Urothelium cell line (cell line): Measurements from ENCODE around the gene RNF19B.

Experiments used
- DNase-seq: peaks from one replicate; pipeline ENCODE4 v3.0.0; 2011; ENCODE audit warnings: low spot score, mixed read lengths
- FAIRE-seq: peaks from 2 replicates; lab custom pipeline; 2011; peaks lifted over from hg19 to GRCh38; lab: Jason Lieb, UNC

Gene RNF19B

GRCh38 chr1:32891630-32892029 lies 73.0 kb downstream of the RNF19B start:
- DNase-seq: no peak
- no peak for FAIRE-seq

- FAIRE-seq (no peak), DNase-seq (no peak)
Measured at GRCh38 chr1:32891241-32891570, 73.4 kb downstream of the RNF19B start.

GRCh38 chr1:32890516-32891240 lies 73.9 kb downstream of the RNF19B start:
- DNase-seq (no peak), FAIRE-seq (no peak)

DNA sequence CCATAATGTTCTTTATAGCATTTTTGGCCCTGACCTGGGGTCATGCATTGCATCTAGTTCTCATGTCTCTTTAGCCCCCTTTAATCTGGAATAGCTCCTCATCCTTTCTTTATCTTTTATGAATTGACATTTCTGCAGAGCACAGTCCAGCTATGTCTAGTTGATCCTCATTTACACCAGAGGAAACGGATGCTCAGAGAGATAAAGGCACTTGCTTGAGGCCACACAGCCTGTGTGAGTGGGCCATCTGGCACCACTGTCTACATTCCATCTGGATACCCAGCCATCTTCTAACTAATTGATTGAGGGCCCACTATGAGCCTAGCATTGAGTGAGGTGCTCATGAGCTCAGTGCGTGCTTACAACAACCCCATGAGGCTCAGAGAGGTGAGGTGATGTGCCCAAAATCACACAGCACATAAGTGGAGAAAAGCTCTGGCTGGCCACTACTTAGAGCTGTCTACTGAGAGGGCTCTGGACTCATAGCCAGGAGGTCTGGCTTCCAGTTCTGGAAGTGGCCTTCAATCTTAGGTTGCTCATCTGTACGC lies 74.8 kb downstream of the RNF19B start:
- DNase-seq: no peak
- FAIRE-seq: no peak

DNA sequence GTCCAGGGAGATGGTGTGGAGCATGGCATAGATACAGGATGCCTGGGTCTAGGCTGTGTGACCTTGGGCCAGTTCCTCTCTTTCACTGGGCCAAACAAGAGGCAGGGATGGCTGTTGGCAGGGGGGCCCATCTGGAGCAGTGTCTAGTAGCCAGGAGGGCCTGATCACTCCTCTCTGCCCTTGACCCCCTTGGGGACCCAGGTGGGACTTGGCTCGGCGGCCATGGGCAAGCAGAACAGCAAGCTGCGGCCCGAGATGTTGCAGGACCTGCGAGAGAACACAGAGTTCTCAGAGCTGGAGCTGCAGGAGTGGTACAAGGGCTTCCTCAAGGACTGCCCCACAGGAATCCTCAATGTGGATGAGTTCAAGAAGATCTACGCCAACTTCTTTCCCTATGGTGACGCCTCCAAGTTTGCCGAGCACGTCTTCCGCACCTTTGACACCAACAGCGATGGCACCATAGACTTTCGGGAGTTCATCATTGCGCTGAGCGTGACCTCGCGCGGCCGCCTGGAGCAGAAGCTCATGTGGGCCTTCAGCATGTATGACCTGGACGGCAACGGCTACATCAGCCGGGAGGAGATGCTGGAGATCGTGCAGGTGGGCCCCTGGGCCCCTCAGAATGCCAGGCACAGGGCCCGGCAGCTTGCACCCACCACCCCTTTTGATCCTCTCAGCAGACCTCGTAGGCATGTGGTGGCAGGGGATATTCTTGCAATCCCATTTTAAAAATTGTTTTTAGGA lies 75.8 kb downstream of the RNF19B start:
- DNase-seq: no peak
- FAIRE-seq: no peak

- DNase-seq (no peak), FAIRE-seq (no peak)
Measured at GRCh38 chr1:32888134-32888533, 76.5 kb downstream of the RNF19B start.

- DNase-seq: no peak
- FAIRE-seq: peak; percentile 95
Measured at GRCh38 chr1:32887623-32888022, 77.0 kb downstream of the RNF19B start.

- DNase-seq: no peak
- FAIRE-seq: no peak
Measured at GRCh38 chr1:32886828-32887414, 77.7 kb downstream of the RNF19B start.
